ENCODE data around the gene RUNDC1.

The RUNDC1 gene

GRCh38 chr17:42950044-42950783, 30.2 kb upstream of the RUNDC1 start (continued):
- TF ChIP-seq, protein P1, sequence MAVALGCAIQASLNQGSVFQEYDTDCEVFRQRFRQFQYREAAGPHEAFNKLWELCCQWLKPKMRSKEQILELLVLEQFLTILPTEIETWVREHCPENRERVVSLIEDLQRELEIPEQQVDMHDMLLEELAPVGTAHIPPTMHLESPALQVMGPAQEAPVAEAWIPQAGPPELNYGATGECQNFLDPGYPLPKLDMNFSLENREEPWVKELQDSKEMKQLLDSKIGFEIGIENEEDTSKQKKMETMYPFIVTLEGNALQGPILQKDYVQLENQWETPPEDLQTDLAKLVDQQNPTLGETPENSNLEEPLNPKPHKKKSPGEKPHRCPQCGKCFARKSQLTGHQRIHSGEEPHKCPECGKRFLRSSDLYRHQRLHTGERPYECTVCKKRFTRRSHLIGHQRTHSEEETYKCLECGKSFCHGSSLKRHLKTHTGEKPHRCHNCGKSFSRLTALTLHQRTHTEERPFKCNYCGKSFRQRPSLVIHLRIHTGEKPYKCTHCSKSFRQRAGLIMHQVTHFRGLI (tag by site-specific recombination; IDR thresholded peaks at IDR 0.05): no peak
- no peak for TF ChIP-seq TSHZ1 (tag by site-specific recombination; IDR thresholded peaks at IDR 0.05; ENCODE audit: borderline replicate concordance)

- peaks cover 80 to 91% of the 10 kb centered on the region in 2 experiments for H3K36me3 ChIP-seq (ENCODE audit: control insufficient read depth in 2 of 2, insufficient read depth in 1 of 2, low read length in 2 of 2)
Observed at GRCh38 chr17:42953669-42954068, 26.7 kb upstream of the RUNDC1 start.

More at GRCh38 chr17:42953669-42954068, 26.7 kb upstream of the RUNDC1 start:
- Histone ChIP-seq H3K27ac (ENCODE audit: extremely low read depth, low read depth, low read length) (no peak overlapping the region), H3K9me3 (ENCODE audit: control insufficient read depth, insufficient read depth, low read depth, low read length) (no peaks in the 10 kb centered on the region), H3K4me1 (ENCODE audit: control insufficient read depth, insufficient read depth, low read length) (no peaks in the 10 kb centered on the region), H3K4me3 (ENCODE audit: low read depth, low read length) (no peak overlapping the region)
- TF ChIP-seq, protein P2, sequence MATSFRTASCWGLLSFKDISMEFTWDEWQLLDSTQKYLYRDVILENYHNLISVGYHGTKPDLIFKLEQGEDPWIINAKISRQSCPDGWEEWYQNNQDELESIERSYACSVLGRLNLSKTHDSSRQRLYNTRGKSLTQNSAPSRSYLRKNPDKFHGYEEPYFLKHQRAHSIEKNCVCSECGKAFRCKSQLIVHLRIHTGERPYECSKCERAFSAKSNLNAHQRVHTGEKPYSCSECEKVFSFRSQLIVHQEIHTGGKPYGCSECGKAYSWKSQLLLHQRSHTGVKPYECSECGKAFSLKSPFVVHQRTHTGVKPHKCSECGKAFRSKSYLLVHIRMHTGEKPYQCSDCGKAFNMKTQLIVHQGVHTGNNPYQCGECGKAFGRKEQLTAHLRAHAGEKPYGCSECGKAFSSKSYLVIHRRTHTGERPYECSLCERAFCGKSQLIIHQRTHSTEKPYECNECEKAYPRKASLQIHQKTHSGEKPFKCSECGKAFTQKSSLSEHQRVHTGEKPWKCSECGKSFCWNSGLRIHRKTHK (tag by site-specific recombination; IDR thresholded peaks at IDR 0.05): no peak
- no peak for TF ChIP-seq ZNF426 (tag by site-specific recombination; IDR thresholded peaks at IDR 0.05)
- TF ChIP-seq ZNF280D (tag by site-specific recombination; IDR thresholded peaks at IDR 0.05): no peak
- no peak for TF ChIP-seq PRDM1 (tag by site-specific recombination; IDR thresholded peaks at IDR 0.05)
- TF ChIP-seq WT1 (tag by site-specific recombination; IDR thresholded peaks at IDR 0.05): no peak
- no peak for TF ChIP-seq ZNF335 (tag by site-specific recombination; conservative IDR thresholded peaks at IDR 0.05)
- no peak for TF ChIP-seq ZNF157 (tag by site-specific recombination; IDR thresholded peaks at IDR 0.05)
- TF ChIP-seq REPIN1 (tag by site-specific recombination; IDR thresholded peaks at IDR 0.05; ENCODE audit: low read depth): no peak
- no peak for TF ChIP-seq SCRT1 (tag by site-specific recombination; IDR thresholded peaks at IDR 0.05; ENCODE audit: borderline replicate concordance)
- TF ChIP-seq ZNF280C (tag by site-specific recombination; IDR thresholded peaks at IDR 0.05): no peak
- ChIA-PET CTCF (interaction anchor here (0.9 kb wide), 2 partner anchors 15 to 21 kb away, joined by 3 to 6 read pairs; no protein-coding TSS in a partner anchor), POLR2A (interaction anchor here (1.4 kb wide), 1 partner anchor 44 kb away, joined by 3 read pairs; the partner anchor contains the start of gene RPL27)

Measured in HEK293 (cell line).